Measurements from ENCODE around the gene AP1B1.

Gene AP1B1

GRCh38 chr22:29314537-29315285 is 73.7 kb downstream of the AP1B1 start:
- H3K4me3 ChIP-seq (ENCODE audit: low read depth, low read length) = peak overlapping the region; percentile 4

DNA sequence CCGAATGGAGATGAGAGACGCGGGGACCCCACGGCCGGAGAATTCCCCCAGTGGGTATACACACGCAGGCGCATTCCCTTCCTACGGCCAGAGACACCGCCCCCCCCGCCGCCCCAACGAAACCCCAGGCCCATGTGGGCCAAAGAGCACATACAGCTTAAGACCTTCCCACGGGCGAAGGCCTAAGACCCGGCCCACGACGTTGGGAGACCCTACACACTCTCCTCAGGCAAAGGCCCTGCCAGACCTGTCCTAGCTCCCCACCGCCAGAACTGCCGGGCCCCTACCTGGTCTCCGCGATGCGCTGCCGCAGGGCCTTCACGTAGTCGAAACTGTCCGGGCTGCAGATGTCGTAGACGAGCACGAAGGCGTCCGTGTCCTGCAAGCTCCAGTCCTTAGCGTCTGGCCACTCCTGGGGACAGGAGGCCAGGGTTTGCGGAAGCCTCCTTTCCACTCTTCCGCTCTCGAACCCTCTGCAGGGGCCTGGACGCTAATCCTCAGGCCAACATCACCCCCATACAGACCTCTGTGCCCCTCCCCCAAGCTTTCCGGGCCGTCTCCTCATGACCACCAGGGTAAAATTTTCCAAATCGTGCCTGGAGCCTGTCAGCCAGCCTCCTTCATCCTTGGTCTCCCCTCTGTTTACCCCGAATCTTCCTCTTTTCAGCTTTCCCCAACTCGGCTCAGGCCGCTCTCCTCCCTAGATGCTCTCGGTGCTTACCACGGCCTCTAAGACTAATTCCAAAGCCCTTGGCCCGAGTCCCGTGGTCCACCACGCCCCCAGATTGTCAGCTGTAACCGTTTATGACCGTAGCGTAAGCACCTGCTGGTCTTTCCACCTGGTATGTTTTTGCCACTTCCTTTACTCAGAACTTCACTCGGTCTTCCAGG is 74.5 kb downstream of the AP1B1 start:
- no peak overlapping the region for H3K4me3 ChIP-seq (ENCODE audit: low read depth, low read length)

GRCh38 chr22:29313126-29313575 is 75.2 kb downstream of the AP1B1 start:
- no peak overlapping the region for H3K4me3 ChIP-seq (ENCODE audit: low read depth, low read length)

- no peak overlapping the region for H3K4me3 ChIP-seq (ENCODE audit: low read depth, low read length)
Observed at GRCh38 chr22:29312218-29313125, 75.9 kb downstream of the AP1B1 start.

DNA sequence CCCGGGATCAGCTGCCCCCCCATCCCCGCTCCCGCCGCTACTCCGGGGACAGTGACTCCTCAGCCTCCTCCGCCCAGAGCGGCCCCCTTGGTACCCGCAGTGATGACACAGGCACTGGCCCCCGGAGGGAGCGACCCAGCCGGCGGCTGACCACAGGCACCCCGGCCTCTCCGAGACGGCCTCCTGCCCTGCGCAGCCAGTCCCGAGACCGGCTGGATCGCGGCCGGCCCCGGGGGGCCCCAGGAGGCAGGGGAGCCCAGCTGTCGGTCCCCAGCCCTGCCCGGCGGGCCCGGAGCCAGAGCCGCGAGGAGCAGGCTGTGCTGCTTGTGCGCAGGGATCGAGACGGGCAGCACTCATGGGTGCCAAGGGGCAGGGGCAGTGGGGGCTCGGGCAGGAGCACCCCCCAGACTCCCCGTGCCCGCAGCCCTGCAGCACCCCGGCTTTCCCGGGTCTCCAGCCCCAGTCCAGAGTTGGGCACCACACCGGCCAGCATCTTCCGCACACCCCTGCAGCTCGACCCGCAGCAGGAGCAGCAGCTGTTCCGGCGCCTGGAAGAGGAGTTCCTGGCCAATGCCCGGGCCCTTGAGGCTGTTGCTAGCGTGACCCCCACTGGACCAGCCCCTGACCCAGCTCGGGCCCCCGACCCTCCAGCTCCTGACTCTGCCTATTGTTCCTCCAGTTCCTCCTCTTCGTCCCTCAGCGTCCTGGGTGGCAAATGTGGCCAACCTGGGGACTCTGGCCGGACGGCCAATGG is 76.7 kb downstream of the AP1B1 start:
- no peak overlapping the region for H3K4me3 ChIP-seq (ENCODE audit: low read depth, low read length)

DNA sequence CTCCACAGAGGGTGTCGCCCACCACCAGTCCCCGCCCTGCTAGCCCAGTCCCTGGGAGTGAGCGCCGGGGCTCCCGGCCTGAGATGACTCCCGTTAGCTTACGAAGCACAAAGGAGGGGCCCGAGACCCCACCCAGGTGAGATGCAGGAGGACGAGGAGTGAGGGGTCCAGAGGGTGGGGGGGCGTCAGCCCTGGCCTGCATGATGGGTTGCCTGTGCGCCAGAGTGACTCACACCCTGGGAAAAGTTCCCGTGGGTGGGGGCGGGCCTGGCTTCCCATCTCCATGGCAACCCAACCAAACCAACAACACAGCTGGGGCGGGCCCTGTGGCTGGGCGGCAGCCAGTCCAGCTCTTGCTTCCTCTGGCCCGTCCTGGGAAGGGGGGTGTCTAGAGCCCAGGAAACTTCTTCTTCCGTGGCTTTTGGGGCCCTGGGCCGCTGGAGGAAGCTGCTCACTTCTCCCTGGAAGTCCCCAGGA is 77.5 kb downstream of the AP1B1 start:
- no peak overlapping the region for H3K4me3 ChIP-seq (ENCODE audit: low read depth, low read length)

GRCh38 chr22:29310065-29310862 is 78.1 kb downstream of the AP1B1 start:
- no peak overlapping the region for H3K4me3 ChIP-seq (ENCODE audit: low read depth, low read length)

DNA sequence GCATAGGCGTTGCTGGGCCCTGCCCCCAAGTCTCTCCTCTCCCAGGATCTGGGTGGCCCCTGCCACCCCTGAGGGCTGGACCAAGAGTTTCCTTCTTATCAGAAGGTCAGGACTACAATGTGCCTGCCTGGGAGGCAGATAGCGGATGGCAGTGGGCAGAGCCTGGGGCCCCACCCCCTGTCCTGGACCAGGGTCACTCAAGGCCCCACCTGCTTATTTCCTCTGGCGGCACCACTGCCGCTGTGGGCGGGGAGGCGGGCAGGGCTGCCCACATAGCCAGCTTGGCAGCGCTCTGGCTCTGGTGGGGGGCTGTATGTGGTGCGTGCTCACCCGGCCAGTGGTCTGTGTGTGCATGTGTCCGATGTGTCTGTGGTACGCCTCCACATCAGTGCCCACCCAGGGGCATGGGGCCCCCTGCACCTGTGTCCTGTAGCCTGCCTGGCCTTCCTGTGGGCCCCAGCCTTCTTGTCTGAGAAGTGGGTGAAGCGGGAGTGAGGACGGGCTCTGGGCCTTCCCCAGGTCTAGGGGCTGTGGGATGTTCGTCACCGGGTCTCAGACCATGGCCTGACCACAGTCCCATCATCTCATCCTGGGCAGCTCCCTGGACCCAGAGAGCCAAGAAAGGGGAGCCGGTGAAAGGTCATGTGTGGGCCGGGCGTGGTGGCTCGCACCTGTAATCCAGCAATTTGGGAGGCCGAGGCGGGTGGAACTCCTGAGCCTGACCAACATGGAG is 78.9 kb downstream of the AP1B1 start:
- H3K4me3 ChIP-seq (ENCODE audit: low read depth, low read length) = no peak overlapping the region

DNA sequence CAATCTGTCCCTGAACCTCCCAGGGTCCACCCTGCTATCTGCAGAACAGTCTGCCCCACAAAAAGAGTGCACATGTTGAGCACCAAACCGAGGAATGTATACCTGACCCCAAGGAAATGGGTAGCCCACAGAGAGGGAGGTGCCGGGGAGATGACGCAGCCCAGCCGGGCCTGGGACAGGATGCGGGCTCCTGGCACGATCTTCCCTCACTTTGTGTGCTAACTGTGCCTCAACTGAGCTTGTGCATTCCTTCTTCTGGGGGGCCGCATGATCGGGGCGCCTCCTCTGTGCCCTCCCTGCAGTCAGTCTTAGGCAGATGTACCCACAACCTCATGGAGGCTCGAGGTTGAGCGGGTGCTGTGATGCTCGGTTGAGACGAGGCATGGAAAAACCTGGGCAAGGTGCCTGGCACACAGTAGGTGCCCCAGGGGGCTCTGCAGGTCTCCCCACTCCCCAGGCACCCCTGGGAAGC is 79.5 kb downstream of the AP1B1 start:
- H3K4me3 ChIP-seq (ENCODE audit: low read depth, low read length) = no peak overlapping the region

GRCh38 chr22:29308148-29308790 is 80.1 kb downstream of the AP1B1 start:
- no peak overlapping the region for H3K4me3 ChIP-seq (ENCODE audit: low read depth, low read length)

DNA sequence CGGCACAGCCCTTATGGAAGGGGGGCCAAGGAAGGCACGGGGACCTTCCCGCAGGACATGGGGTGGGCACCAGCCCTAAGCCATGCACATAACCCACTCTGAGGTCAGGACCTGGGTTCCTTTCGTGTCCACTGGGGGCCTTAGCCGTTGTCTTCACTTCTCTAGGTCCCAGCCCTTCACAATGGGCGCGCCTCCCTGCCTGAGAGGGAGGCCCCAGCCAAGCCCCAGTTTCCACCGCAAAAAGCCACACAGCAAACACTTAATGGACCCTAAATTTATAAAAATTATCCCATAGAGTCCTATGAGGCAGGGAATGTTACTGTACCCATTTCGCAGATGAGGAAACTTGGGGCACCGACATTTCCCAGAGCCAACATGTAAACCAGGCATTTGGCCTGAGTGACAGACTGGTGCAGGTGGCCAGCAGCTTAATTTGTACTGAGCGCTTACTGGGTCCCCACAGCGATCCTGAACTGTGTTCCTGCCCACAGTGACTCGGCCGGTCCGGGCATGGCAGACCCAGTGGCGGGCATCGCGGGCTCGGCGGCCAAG is 80.7 kb downstream of the AP1B1 start:
- peak overlapping the region; percentile 31 for H3K4me3 ChIP-seq (ENCODE audit: low read depth, low read length)

- H3K4me3 ChIP-seq (ENCODE audit: low read depth, low read length) = peak overlapping the region; percentile 47
Observed at GRCh38 chr22:29306835-29307595, 81.4 kb downstream of the AP1B1 start.

DNA sequence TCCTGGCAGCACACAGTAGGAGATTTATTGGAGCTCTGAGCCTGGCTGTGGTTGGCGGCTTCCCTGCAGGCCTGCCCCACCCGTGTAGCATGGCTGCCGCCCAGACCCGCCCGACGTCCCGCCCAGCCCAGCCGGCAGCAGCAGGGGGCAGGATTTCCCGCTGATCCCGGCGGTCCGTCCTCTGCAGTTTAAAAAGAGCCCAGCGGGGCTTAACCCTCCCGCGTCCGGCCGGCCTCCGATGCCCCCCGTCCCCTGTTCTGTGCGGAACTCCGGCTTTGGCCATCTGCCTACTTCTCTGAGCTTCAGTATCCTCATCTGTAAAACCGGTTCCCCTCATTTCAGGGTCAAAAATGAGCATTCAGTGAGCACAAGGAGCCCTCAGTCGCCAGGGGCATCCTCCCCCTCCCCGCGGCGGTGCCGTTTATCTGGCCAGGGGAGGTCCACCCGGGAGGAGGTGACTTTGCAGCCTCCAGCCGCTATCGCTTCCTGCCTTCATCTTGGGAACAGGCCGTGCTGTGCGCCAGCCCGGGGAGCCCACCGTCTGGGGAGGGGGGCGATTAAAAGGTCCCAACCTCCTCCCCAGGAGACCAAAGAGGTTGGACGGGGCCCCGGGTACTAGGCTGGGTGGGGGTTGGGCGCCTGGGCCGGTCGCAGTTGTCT is 82.1 kb downstream of the AP1B1 start, which contains the start of gene GAS2L1:
Gene GAS2L1 (plus strand): TSS at position 476 of the 660 bp plus-strand sequence. CDS start 1,456 bp downstream, outside the sequence.
- H3K4me3 ChIP-seq (ENCODE audit: low read depth, low read length) = peak within 1 kb of the TSS; percentile 47

GRCh38 chr22:29305836-29306174 is 82.6 kb downstream of the AP1B1 start:
- H3K4me3 ChIP-seq (ENCODE audit: low read depth, low read length) = no peak overlapping the region

DNA sequence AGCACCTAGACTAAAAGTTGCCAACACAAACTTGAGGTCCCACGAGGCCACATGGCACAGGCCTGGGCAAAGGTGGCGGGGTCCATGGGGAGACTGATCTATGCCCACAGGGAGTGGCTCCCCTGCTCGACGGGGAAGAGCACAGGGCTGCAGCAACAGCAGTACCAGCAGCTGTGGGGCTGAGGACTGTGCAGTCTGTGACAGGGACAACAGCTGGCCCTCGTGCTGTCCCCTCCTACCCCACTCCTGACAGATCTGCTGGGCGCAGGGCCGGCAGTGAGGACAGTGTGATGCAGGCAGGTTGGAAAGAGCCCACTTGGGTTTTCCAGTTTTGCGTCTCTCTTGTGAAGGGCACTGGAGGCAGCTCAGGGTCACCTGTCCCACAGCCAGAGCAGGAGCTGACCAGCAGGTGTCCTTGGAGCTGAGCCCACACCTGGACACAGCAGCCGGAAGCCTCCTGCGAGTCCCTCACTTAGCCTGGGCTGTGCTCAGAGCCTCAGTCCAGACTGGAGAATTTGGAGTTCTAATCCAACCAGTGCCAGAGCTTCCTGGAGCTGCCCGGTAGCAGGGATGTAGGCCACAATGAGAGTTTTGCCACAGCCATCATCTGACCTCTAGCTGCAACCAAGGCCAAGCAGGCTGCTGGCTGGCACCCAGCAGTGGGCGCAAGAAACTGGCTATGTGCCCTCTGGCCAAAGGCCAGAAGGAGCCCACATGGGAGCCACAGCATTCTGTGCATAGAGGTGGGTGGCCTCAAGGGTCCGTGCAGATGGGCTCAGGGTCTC is 85.5 kb downstream of the AP1B1 start:
- no peak overlapping the region for H3K4me3 ChIP-seq (ENCODE audit: low read depth, low read length)

GRCh38 chr22:29302402-29302680 is 86.0 kb downstream of the AP1B1 start:
- no peak overlapping the region for H3K4me3 ChIP-seq (ENCODE audit: low read depth, low read length)

Data from iPS-11a (cell line).